SK-N-SH (cell line): Measurements from ENCODE around the gene HPN.

ENCODE experiments used
- FOXM1 ChIP-seq: IDR thresholded peaks from 2 replicates; pipeline ENCODE4 v1.4.0; 2012; ENCODE audit warnings: low read depth, mild to moderate bottlenecking
- JUND ChIP-seq: IDR thresholded peaks from 2 replicates; pipeline ENCODE4 v1.4.0; 2012
- MEF2A ChIP-seq: IDR thresholded peaks from 2 replicates; pipeline ENCODE4 v1.4.0; 2012; ENCODE audit warnings: low read depth, borderline replicate concordance
- MXI1 ChIP-seq: IDR thresholded peaks from 2 replicates; pipeline ENCODE4 v1.6.1; 2012; ENCODE audit warnings: mild to moderate bottlenecking, low read depth, low read length, improper control_type of control experiment
- NRF1 ChIP-seq: IDR thresholded peaks from 2 replicates; pipeline ENCODE4 v1.6.1; 2012; ENCODE audit warnings: low read depth, mild to moderate bottlenecking, low read length
- POLR2AphosphoS5 ChIP-seq: IDR thresholded peaks from 2 replicates; pipeline ENCODE4 v1.6.1; 2012; ENCODE audit warnings: low read depth, low read length
- RAD21 ChIP-seq: IDR thresholded peaks from 2 replicates; pipeline ENCODE4 v1.6.1; 2012; ENCODE audit warnings: mild to moderate bottlenecking, low read length
- RFX5 ChIP-seq: IDR thresholded peaks from 2 replicates; pipeline ENCODE4 v1.6.1; 2012; ENCODE audit warnings: mild to moderate bottlenecking, improper control_type of control experiment, low read length
- RXRA ChIP-seq: IDR thresholded peaks from 2 replicates; pipeline ENCODE4 v1.4.0; 2012; ENCODE audit warnings: low read depth, mild to moderate bottlenecking, borderline replicate concordance
- SIN3A ChIP-seq: IDR thresholded peaks from 2 replicates; pipeline ENCODE4 v1.6.1; 2012; ENCODE audit warnings: low read depth, mild to moderate bottlenecking, low read length, moderate library complexity, borderline replicate concordance
- TCF12 ChIP-seq: IDR thresholded peaks from 2 replicates; pipeline ENCODE4 v1.4.0; 2012
- USF2 ChIP-seq: fragments of 150-350 bp; IDR thresholded peaks from 2 replicates; pipeline ENCODE4 v1.6.1; 2017; ENCODE audit warnings: antibody characterized with exemption, low read length, low read depth, borderline replicate concordance
- TF ChIP-seq, protein P1 (sequence below): fragments of 200-600 bp; sonication (generic); IDR thresholded peaks from 2 replicates; pipeline ENCODE4 v1.6.1; 2017; ENCODE audit warnings: antibody characterized with exemption, mild to moderate bottlenecking, moderate library complexity
- TF ChIP-seq, protein P2 (sequence below): IDR thresholded peaks from 2 replicates; pipeline ENCODE4 v1.4.0; 2012; ENCODE audit warnings: low read depth, borderline replicate concordance

DNA sequence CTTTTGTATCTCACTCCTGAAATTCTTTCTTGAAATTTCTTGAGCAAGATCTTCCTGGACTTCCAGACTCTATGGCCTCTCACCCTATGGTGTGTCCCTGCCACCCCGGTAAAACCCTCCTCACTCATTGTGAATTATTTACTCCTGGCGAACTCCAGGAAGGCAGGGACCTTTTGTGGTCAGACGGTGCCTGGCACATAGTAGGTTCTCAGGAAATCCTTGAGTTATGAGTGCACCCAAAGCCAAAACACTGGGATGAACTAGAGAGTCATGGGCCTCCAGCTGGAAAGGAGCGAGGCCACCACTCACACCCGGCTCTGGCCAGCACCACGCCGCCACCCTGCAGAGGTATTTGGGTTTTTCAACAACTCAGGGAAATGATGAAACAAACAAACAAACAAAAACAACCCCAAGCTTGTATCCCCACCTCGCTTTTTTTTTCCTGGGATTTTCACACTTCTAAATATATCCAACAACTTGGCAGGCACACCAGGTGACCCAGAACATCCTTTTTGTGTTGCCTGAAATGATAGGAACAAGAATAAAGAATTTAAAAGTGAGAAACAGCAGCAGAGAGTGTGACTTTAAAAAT is 11.2 kb downstream of the HPN start:
- TF ChIP-seq, protein P1, sequence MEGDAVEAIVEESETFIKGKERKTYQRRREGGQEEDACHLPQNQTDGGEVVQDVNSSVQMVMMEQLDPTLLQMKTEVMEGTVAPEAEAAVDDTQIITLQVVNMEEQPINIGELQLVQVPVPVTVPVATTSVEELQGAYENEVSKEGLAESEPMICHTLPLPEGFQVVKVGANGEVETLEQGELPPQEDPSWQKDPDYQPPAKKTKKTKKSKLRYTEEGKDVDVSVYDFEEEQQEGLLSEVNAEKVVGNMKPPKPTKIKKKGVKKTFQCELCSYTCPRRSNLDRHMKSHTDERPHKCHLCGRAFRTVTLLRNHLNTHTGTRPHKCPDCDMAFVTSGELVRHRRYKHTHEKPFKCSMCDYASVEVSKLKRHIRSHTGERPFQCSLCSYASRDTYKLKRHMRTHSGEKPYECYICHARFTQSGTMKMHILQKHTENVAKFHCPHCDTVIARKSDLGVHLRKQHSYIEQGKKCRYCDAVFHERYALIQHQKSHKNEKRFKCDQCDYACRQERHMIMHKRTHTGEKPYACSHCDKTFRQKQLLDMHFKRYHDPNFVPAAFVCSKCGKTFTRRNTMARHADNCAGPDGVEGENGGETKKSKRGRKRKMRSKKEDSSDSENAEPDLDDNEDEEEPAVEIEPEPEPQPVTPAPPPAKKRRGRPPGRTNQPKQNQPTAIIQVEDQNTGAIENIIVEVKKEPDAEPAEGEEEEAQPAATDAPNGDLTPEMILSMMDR = no peak
- TF ChIP-seq RXRA (no peak), USF2 (no peak), FOXM1 (no peak), SIN3A (no peak), MXI1 (no peak), MEF2A (no peak), POLR2AphosphoS5 (no peak), NRF1 (no peak), RAD21 (no peak), JUND (no peak), RFX5 (no peak), TCF12 (no peak)
- TF ChIP-seq, protein P2, sequence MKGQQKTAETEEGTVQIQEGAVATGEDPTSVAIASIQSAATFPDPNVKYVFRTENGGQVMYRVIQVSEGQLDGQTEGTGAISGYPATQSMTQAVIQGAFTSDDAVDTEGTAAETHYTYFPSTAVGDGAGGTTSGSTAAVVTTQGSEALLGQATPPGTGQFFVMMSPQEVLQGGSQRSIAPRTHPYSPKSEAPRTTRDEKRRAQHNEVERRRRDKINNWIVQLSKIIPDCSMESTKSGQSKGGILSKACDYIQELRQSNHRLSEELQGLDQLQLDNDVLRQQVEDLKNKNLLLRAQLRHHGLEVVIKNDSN = no peak
